ENCODE measurements around the gene PTGFRN.

- no peak for TF ChIP-seq BACH2 (CRISPR knock-in tag; IDR thresholded peaks at IDR 0.05; ENCODE audit: borderline replicate concordance)
- no peak for TF ChIP-seq CSDC2 (CRISPR knock-in tag; IDR thresholded peaks at IDR 0.05)
- TF ChIP-seq, protein P1, sequence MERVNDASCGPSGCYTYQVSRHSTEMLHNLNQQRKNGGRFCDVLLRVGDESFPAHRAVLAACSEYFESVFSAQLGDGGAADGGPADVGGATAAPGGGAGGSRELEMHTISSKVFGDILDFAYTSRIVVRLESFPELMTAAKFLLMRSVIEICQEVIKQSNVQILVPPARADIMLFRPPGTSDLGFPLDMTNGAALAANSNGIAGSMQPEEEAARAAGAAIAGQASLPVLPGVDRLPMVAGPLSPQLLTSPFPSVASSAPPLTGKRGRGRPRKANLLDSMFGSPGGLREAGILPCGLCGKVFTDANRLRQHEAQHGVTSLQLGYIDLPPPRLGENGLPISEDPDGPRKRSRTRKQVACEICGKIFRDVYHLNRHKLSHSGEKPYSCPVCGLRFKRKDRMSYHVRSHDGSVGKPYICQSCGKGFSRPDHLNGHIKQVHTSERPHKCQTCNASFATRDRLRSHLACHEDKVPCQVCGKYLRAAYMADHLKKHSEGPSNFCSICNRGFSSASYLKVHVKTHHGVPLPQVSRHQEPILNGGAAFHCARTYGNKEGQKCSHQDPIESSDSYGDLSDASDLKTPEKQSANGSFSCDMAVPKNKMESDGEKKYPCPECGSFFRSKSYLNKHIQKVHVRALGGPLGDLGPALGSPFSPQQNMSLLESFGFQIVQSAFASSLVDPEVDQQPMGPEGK (CRISPR knock-in tag; IDR thresholded peaks at IDR 0.05; ENCODE audit: borderline replicate concordance) = no peak
- TF ChIP-seq ZNF565 (CRISPR knock-in tag; conservative IDR thresholded peaks at IDR 0.05; ENCODE audit: low read depth) = no peak
- no peak for TF ChIP-seq SNAI2 (CRISPR knock-in tag; IDR thresholded peaks at IDR 0.05)
- TF ChIP-seq, protein P2, sequence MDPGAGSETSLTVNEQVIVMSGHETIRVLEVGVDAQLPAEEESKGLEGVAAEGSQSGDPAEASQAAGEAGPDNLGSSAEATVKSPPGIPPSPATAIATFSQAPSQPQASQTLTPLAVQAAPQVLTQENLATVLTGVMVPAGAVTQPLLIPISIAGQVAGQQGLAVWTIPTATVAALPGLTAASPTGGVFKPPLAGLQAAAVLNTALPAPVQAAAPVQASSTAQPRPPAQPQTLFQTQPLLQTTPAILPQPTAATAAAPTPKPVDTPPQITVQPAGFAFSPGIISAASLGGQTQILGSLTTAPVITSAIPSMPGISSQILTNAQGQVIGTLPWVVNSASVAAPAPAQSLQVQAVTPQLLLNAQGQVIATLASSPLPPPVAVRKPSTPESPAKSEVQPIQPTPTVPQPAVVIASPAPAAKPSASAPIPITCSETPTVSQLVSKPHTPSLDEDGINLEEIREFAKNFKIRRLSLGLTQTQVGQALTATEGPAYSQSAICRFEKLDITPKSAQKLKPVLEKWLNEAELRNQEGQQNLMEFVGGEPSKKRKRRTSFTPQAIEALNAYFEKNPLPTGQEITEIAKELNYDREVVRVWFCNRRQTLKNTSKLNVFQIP (CRISPR knock-in tag; IDR thresholded peaks at IDR 0.05; ENCODE audit: borderline replicate concordance, low read depth) = no peak
Observed at GRCh38 chr1:116962987-116963639, 53.4 kb downstream of the PTGFRN start.
